HepG2 (cell line): Measurements from ENCODE around the gene CAMSAP3. TPM values are rescaled to one million over a fixed set of nuclear protein-coding genes. Genes with fewer than 3 reads are reported as not detected.

Experiments used
- AGO1 ChIP-seq: fragments of 200-400 bp; formaldehyde crosslinking; IDR thresholded peaks from 2 replicates; pipeline ENCODE4 v1.6.1; 2017; ENCODE audit warnings: mild to moderate bottlenecking, low read depth, low read length, moderate library complexity; ENCODE audit not compliant: poor library complexity, severe bottlenecking
- BCLAF1 ChIP-seq: fragments of 450-650 bp; IDR thresholded peaks from 2 replicates; pipeline ENCODE4 v1.6.1; 2017; ENCODE audit warnings: mild to moderate bottlenecking
- CBX2 ChIP-seq, 2 experiments: fragments of 200-600 bp in 1 of 2; sonication (generic); formaldehyde crosslinking in 1 of 2; IDR thresholded peaks; 2 replicates each; pipeline versions ENCODE4 v1.7.0 to v1.8.1; 2018 to 2022; ENCODE audit warnings: low read depth in 2 of 2, low read length in 1 of 2, mild to moderate bottlenecking in 1 of 2, missing genetic modification reagents in 1 of 2
- GFI1 ChIP-seq: sonication (generic); formaldehyde crosslinking; IDR thresholded peaks from 2 replicates; pipeline ENCODE4 v1.5.0; 2020; ENCODE audit warnings: missing genetic modification reagents, mild to moderate bottlenecking, borderline replicate concordance
- HNF1B ChIP-seq: sonication (generic); formaldehyde crosslinking; IDR thresholded peaks from 2 replicates; pipeline ENCODE4 v1.5.1; 2020; ENCODE audit warnings: mild to moderate bottlenecking, moderate library complexity, missing genetic modification reagents
- JUN ChIP-seq: sonication (generic); formaldehyde crosslinking; IDR thresholded peaks from 2 replicates; pipeline ENCODE4 v1.4.0; 2020; ENCODE audit warnings: mild to moderate bottlenecking, missing genetic modification reagents
- NR0B2 ChIP-seq: sonication (generic); formaldehyde crosslinking; IDR thresholded peaks from 2 replicates; pipeline ENCODE4 v1.4.0; 2020; ENCODE audit warnings: mild to moderate bottlenecking, missing genetic modification reagents
- PBX3 ChIP-seq: sonication (generic); formaldehyde crosslinking; IDR thresholded peaks from 2 replicates; pipeline ENCODE4 v1.8.1; 2023; ENCODE audit warnings: missing genetic modification reagents, inconsistent platforms, borderline replicate concordance
- PHF21A ChIP-seq: sonication (generic); formaldehyde crosslinking; IDR thresholded peaks from 2 replicates; pipeline ENCODE4 v1.5.0; 2020; ENCODE audit warnings: mild to moderate bottlenecking, missing genetic modification reagents
- POLR2G ChIP-seq: fragments of 200-400 bp; formaldehyde crosslinking; IDR thresholded peaks from 2 replicates; pipeline ENCODE4 v1.6.1; 2018; ENCODE audit warnings: mild to moderate bottlenecking, low read depth, low read length, moderate library complexity
- RARG ChIP-seq: sonication (generic); formaldehyde crosslinking; IDR thresholded peaks from 2 replicates; pipeline ENCODE4 v1.4.0; 2020; ENCODE audit warnings: low read depth, mild to moderate bottlenecking, missing genetic modification reagents
- U2AF1 ChIP-seq: fragments of 200-400 bp; formaldehyde crosslinking; optimal IDR thresholded peaks from 2 replicates; pipeline ENCODE3; 2017; ENCODE audit warnings: mild to moderate bottlenecking, low read depth, low read length
- ZFP1 ChIP-seq: IDR thresholded peaks from 2 replicates; pipeline ENCODE4 v1.6.1; 2016
- ZNF251 ChIP-seq: sonication (generic); formaldehyde crosslinking; IDR thresholded peaks from 2 replicates; pipeline ENCODE4 v1.9.0; 2021; ENCODE audit warnings: mild to moderate bottlenecking, missing genetic modification reagents
- ZNF513 ChIP-seq: sonication (generic); formaldehyde crosslinking; conservative IDR thresholded peaks from 2 replicates; pipeline ENCODE4 v1.5.0; 2020; ENCODE audit warnings: missing genetic modification reagents
- ZNF605 ChIP-seq: sonication (generic); formaldehyde crosslinking; IDR thresholded peaks from 2 replicates; pipeline ENCODE4 v1.8.0; 2022; ENCODE audit warnings: mild to moderate bottlenecking, missing genetic modification reagents
- ZNF674 ChIP-seq: sonication (generic); formaldehyde crosslinking; IDR thresholded peaks from 2 replicates; pipeline ENCODE4 v1.5.0; 2020; ENCODE audit warnings: low read depth, mild to moderate bottlenecking, missing genetic modification reagents
- ZNF720 ChIP-seq: sonication (generic); formaldehyde crosslinking; IDR thresholded peaks from 2 replicates; pipeline ENCODE4 v1.4.0; 2020; ENCODE audit warnings: missing genetic modification reagents
- ZNF816 ChIP-seq: sonication (generic); formaldehyde crosslinking; IDR thresholded peaks from 2 replicates; pipeline ENCODE4 v1.8.0; 2022; ENCODE audit warnings: missing genetic modification reagents, mild to moderate bottlenecking, borderline replicate concordance
- polyA plus RNA-seq, 8 experiments: library from polyadenylated mRNA; depleted of rRNA in 3 of 8; stranded (reverse) in 7 of 8; unstranded in 1 of 8; fragments of >200 nt; fragmentation: Illumina TruSeq in 4 of 8; extraction: Trizol in 4 of 8; gene quantifications; 2 replicates each; pipeline versions ENCODE4 v1.2.1 to v1.2.3, GENCODE V29; 2011 to 2016; ENCODE audit warnings: low read depth in 4 of 8, missing spikeins in 1 of 8, mixed read lengths in 1 of 8; ENCODE audit not compliant: insufficient read depth in 1 of 8
- total RNA-seq, 5 experiments: library from RNA; depleted of rRNA; stranded (reverse); fragments of >200 nt; fragmentation: Illumina TruSeq; extraction: Trizol; gene quantifications; 2 replicates each; pipeline ENCODE4 v1.2.3, GENCODE V29; 2016; ENCODE audit warnings: low read depth in 1 of 5

The CAMSAP3 gene
- total and polyA plus RNA-seq, 2 of the 13 experiments (the other 11 are each of a cell fraction or from before 2014, with no cell fraction given) = 10.8 to 11.8 TPM

- TF ChIP-seq BCLAF1 (no peak), CBX2 (IDR thresholded peaks at IDR 0.05; ENCODE audit: low read depth, low read length) (no peak), CBX2 (CRISPR knock-in tag; IDR thresholded peaks at IDR 0.05; ENCODE audit: low read depth) (0 out of 2 replicates have a peak, but pooled peaks have one; percentile 77), ZFP1 (CRISPR knock-in tag) (no peak), ZNF816 (CRISPR knock-in tag) (peak; percentile 85; the same call in 1 of the 2 replicates), GFI1 (no peak), ZNF605 (peak; percentile 78), PHF21A (CRISPR knock-in tag) (no peak), ZNF720 (no peak), RARG (CRISPR knock-in tag) (no peak), NR0B2 (CRISPR knock-in tag) (peak; percentile 79; the same call in 1 of the 2 replicates), JUN (peak; percentile 69; the same call in 1 of the 2 replicates), HNF1B (CRISPR knock-in tag) (peak; percentile 20; the same call in 1 of the 2 replicates), ZNF674 (CRISPR knock-in tag) (no peak), ZNF513 (no peak), POLR2G (peak; percentile 78), U2AF1 (no peak), ZNF251 (peak; percentile 51; the same call in 1 of the 2 replicates), PBX3 (CRISPR knock-in tag) (no peak), AGO1 (no peak)
Measured at GRCh38 chr19:7636691-7637373, 41.2 kb downstream of the CAMSAP3 start, which contains the start of gene STXBP2 (continued).
